HFFc6 (cell line): ENCODE results near the gene PPP6R3. TPM values are rescaled to one million over a fixed set of nuclear protein-coding genes. Genes with fewer than 3 reads are reported as not detected.
"Not testable (repeated sequence)": the region's sequence is repeated elsewhere in the genome, so short reads cannot be mapped to it uniquely, and the experiment has no call there.

Experiments used
- DNase-seq: peaks from one replicate; pipeline ENCODE4 v3.0.0-alpha.2; 2018
- H3K27ac Mint-ChIP-seq: 2 replicates; pipeline ENCODE4 v1.8.0; 2020; ENCODE audit warnings: mild to moderate bottlenecking, mixed read lengths
- H3K27me3 Mint-ChIP-seq: 2 replicates; pipeline ENCODE4 v1.8.0; 2021; ENCODE audit warnings: mild to moderate bottlenecking, moderate library complexity, mixed read lengths; ENCODE audit not compliant: insufficient read depth
- H3K36me3 Mint-ChIP-seq: 2 replicates; pipeline ENCODE4 v1.8.0; 2021; ENCODE audit warnings: low read depth, mixed read lengths
- H3K4me1 Mint-ChIP-seq: 2 replicates; pipeline ENCODE4 v1.8.0; 2020; ENCODE audit warnings: low read depth, mixed read lengths
- H3K4me3 Mint-ChIP-seq: 2 replicates; pipeline ENCODE4 v1.8.0; 2020; ENCODE audit warnings: mild to moderate bottlenecking, moderate library complexity, mixed read lengths
- H3K9me3 Mint-ChIP-seq: 2 replicates; pipeline ENCODE4 v1.8.0; 2020; ENCODE audit warnings: mild to moderate bottlenecking, mixed read lengths
- total RNA-seq, 6 experiments: library from RNA; stranded (reverse); fragmentation: NEBNext Ultra II Directional; extraction: Animal tissue kit (Norgen Biotek cat#: 25700); gene quantifications; 2 replicates in 1 of 6; 3 replicates in 5 of 6; pipeline ENCODE4 v1.2.3, GENCODE V29; 2021
- TF ChIP-seq, protein P1 (sequence below): fragments of 200-600 bp; sonication (generic); IDR thresholded peaks from 2 replicates; pipeline ENCODE4 v1.5.0; 2021; ENCODE audit warnings: antibody characterized with exemption, mild to moderate bottlenecking

PPP6R3 gene
- total RNA-seq, 6 experiments from 2014 or later, result 62.5 to 72.0 (median 67.8) TPM

DNA sequence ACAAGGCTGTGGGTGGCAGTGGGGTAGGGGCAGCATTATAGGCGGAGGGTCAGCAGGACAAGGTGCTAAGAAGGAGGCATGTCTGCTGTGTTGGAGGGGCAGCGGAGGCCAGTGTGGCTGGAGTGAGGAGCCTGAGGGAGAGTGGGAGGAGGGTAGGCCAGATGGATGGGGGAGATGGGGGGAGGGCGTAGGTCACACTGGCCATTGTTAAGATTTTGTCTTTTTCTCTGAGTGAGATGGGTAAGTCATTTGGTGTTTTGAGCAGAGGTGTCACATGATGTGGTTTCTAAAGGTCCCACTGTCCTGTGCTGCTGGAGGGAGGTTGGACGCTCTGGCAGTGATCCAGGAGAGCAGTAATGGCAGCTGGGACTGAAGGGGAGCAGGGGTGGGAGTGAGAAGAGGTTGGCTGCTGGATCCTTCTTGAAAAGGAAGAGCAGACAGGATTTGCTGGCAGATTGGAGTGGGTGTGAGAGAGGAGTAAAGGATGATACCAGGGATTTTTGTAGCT is 9.8 kb downstream of the PPP6R3 start:
- peak overlapping the region; percentile 60 for H3K27ac Mint-ChIP-seq
- no peaks in the 10 kb centered on the region for H3K9me3 Mint-ChIP-seq
- no peak for DNase-seq
- TF ChIP-seq, protein P1, sequence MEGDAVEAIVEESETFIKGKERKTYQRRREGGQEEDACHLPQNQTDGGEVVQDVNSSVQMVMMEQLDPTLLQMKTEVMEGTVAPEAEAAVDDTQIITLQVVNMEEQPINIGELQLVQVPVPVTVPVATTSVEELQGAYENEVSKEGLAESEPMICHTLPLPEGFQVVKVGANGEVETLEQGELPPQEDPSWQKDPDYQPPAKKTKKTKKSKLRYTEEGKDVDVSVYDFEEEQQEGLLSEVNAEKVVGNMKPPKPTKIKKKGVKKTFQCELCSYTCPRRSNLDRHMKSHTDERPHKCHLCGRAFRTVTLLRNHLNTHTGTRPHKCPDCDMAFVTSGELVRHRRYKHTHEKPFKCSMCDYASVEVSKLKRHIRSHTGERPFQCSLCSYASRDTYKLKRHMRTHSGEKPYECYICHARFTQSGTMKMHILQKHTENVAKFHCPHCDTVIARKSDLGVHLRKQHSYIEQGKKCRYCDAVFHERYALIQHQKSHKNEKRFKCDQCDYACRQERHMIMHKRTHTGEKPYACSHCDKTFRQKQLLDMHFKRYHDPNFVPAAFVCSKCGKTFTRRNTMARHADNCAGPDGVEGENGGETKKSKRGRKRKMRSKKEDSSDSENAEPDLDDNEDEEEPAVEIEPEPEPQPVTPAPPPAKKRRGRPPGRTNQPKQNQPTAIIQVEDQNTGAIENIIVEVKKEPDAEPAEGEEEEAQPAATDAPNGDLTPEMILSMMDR, result no peak
- H3K4me1 Mint-ChIP-seq, result peaks cover 86% of the 10 kb centered on the region
- no peaks in the 10 kb centered on the region; the same call in 1 of the 2 replicates for H3K27me3 Mint-ChIP-seq
- no peak overlapping the region; the same call in 1 of the 2 replicates for H3K4me3 Mint-ChIP-seq
- peaks cover 27% of the 10 kb centered on the region for H3K36me3 Mint-ChIP-seq

DNA sequence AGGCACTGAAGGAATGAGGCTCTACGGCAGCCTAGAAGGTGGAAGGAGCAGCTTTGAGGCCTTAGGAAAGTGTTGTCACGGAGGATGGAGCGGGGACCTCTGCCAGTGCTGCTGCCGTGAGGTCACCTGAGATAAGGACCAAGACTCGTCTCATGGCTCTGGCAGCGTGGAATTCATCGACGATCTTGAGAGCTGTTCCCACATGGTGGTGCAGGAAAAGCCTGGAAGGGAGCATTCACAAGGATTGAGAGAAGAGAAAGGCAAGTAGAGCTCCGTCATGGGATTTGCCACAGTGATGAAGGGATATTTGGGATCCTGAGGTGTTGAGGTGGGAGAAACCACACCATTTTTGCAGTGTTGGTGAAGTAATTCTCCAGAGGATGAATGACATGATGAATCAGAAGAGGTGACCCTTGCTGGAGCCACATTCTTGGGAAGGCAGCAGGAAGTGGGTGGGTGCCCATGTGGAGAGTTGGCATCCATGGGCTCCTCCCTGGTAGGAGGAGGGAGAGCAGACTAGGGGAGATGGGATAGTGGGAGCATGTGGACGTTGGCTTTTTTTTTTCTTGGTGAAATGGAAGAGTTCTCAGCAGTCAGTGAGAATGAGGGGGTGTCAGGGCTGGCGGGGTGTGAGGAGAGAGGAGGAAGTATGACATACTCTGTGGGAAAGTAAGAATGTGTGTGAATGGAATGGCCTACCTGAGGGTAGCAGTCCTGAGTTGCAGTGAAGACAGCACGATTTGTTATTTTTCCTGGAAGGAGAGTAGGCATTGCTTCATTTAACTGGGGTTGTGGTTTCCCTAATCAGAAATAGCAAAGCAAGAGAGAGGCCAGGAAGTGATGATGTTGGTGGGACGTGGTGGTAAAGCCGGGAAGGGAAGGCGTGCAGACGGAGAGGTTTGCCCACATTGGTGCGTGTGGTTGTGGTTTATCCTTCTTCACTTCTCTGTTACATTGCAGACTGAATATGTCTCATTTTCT is 11.1 kb downstream of the PPP6R3 start:
- H3K4me3 Mint-ChIP-seq, result no peak overlapping the region
- TF ChIP-seq, protein P1, result no peak
- H3K4me1 Mint-ChIP-seq, result peaks cover 78% of the 10 kb centered on the region
- no peak for DNase-seq
- H3K36me3 Mint-ChIP-seq, result peaks cover 27% of the 10 kb centered on the region
- H3K9me3 Mint-ChIP-seq, result no peaks in the 10 kb centered on the region
- H3K27ac Mint-ChIP-seq, result peak overlapping the region; percentile 47
- H3K27me3 Mint-ChIP-seq, result no peaks in the 10 kb centered on the region; the same call in 1 of the 2 replicates

DNA sequence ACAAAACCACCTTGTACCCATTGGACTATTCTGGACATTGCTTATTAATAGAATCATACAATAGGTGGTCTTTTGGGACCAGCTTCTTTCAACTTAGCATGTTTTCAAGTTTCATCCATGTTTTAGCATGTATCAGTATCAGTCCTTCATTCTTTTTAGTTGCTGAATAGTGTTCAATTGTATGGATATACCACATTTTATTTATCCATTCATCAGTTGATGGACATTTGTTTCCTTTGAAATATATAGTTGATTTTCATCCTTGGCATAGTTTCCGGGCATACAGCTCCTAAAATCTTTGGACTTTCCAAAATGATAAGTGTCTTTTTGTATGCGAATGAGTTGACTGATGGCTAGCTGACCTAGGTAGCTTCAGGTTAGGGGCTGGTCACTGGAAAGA is 12.2 kb downstream of the PPP6R3 start:
- no peak overlapping the region for H3K4me3 Mint-ChIP-seq
- peaks cover 68% of the 10 kb centered on the region for H3K4me1 Mint-ChIP-seq
- TF ChIP-seq, protein P1, result no peak
- no peak for DNase-seq
- no peaks in the 10 kb centered on the region for H3K9me3 Mint-ChIP-seq
- H3K36me3 Mint-ChIP-seq, result peaks cover 27% of the 10 kb centered on the region
- no peak overlapping the region for H3K27ac Mint-ChIP-seq
- H3K27me3 Mint-ChIP-seq, result no peaks in the 10 kb centered on the region; the same call in 1 of the 2 replicates

DNA sequence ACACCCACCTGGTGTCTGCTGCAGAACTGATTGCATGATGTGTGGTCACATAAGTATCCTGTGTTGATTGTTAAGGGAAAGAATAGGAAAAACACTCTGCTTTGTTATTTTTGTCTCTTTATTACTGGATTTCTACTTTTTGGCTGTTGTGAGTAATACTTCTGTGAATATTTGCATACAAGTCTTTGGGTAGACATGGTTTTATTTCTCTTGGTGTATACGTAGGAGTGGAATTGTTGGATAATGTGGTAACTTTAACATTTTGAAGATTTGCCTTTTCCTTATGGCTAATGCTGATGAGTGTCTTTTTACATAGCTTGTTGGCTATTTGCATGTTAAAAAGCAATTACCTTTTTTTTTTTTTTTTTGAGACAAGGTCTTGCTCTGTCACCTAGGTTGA is 13.1 kb downstream of the PPP6R3 start:
- Mint-ChIP-seq H3K9me3 (no peaks in the 10 kb centered on the region), H3K4me1 (peaks cover 59% of the 10 kb centered on the region), H3K36me3 (peaks cover 20% of the 10 kb centered on the region), H3K27ac (no peak overlapping the region), H3K27me3 (no peaks in the 10 kb centered on the region; the same call in 1 of the 2 replicates), H3K4me3 (no peak overlapping the region)
- TF ChIP-seq, protein P1, result no peak
- no peak for DNase-seq

DNA sequence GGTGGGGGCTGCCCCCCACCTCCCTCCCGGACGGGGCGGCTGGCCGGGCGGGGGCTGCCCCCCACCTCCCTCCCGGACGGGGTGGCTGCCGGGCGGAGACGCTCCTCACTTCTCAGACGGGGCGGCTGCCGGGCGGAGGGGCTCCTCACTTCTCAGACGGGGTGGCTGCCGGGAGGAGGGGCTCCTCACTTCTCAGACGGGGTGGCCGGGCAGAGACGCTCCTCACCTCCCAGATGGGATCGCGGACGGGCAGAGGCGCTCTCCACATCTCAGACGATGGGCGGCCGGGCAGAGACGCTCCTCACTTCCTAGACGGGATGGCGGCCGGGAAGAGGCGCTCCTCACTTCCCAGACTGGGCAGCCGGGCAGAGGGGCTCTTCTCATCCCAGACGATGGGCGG is 15.1 kb downstream of the PPP6R3 start:
- not testable (repeated sequence) for H3K27me3 Mint-ChIP-seq, H3K27ac Mint-ChIP-seq, DNase-seq, H3K4me3 Mint-ChIP-seq, H3K9me3 Mint-ChIP-seq
- H3K36me3 Mint-ChIP-seq, result peaks cover 26% of the 10 kb centered on the region
- peaks cover 40% of the 10 kb centered on the region for H3K4me1 Mint-ChIP-seq

DNA sequence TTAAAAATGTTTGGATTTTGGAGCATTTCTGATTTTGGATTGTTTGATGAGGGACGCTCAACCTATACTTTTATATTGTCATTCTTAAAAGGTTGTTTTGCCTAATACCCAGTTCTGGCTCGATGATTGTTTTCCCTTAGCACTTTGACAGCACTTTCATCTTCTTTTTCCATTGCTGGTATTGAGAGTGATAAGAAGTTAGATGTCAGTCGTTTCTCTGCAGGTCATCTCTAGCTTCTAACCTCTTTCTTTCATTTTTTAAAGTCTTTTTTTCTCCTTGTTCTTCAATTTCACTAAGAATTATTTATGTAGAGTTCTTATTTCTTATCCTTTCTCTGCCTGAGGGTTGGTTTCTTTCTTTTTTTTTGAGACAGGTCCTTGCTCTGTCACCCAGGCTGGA is 18.8 kb downstream of the PPP6R3 start:
- Mint-ChIP-seq H3K4me1 (peaks cover 18% of the 10 kb centered on the region), H3K27me3 (no peaks in the 10 kb centered on the region; the same call in 1 of the 2 replicates), H3K27ac (no peak overlapping the region), H3K4me3 (no peak overlapping the region), H3K9me3 (no peaks in the 10 kb centered on the region), H3K36me3 (peaks cover 22% of the 10 kb centered on the region)
- no peak for DNase-seq
- TF ChIP-seq, protein P1, result no peak
